Bronchial epithelial cell (primary cell): ENCODE data around the gene ARSJ. TPM values are rescaled to one million over a fixed set of nuclear protein-coding genes. Genes with fewer than 3 reads are reported as not detected.
"Not testable (repeated sequence)": the region's sequence is repeated elsewhere in the genome, so short reads cannot be mapped to it uniquely, and the experiment has no call there.

Experiments
- DNase-seq: peaks from one replicate; pipeline ENCODE4 v3.0.0-alpha.2; 2010; ENCODE audit warnings: low read depth
- FAIRE-seq: peaks from 2 replicates; lab custom pipeline; 2011; peaks lifted over from hg19 to GRCh38; lab: Jason Lieb, UNC
- H3K27me3 ChIP-seq: 2 replicates; pipeline ENCODE4 v1.5.1; 2011; ENCODE audit warnings: low read length; ENCODE audit not compliant: control insufficient read depth, insufficient read depth
- H3K36me3 ChIP-seq: 2 replicates; pipeline ENCODE4 v1.5.1; 2011; ENCODE audit warnings: low read length; ENCODE audit not compliant: control insufficient read depth, insufficient read depth
- H3K4me3 ChIP-seq: 2 replicates; pipeline ENCODE4 v1.5.1; 2011; ENCODE audit warnings: mild to moderate bottlenecking, low read depth, low read length, control low read depth
- CTCF ChIP-seq: IDR thresholded peaks from 2 replicates; pipeline ENCODE4 v1.5.1; 2011; ENCODE audit warnings: mild to moderate bottlenecking, moderate library complexity, low read length, control low read depth, inconsistent platforms; ENCODE audit not compliant: insufficient read depth, severe bottlenecking
- total RNA-seq: library from RNA; depleted of rRNA; stranded (reverse); fragments of >200 nt; gene quantifications from 2 replicates; pipeline ENCODE4 v1.2.1, GENCODE V29; 2014

The ARSJ gene
- total RNA-seq, 1 donor from 2014 or later = 29.0 TPM

DNA sequence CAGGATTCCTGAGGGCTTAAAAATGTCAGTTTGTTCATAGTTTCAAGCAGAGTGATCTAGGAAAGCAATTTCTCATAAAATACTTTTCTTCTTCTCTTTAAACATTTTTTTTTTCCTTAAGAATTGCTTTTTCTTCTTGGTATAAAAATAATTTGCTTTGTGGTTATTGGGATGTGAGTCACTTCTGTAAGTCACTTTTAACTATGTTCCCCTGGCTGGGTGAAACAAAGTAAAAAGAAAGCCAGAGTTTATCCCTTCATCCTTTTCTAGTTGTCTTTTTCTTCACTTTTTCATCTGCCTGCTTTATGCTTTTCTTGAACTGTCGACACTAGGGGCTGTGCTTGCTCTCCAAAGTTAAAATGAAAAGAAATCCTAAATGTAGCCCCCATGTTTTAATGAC is 33.5 kb downstream of the ARSJ start:
- DNase-seq (no peak), FAIRE-seq (no peak)
- H3K27me3 ChIP-seq = no peaks in the 10 kb centered on the region
- no peak overlapping the region for H3K4me3 ChIP-seq
- TF ChIP-seq CTCF = no peak
- H3K36me3 ChIP-seq = no peaks in the 10 kb centered on the region

GRCh38 chr4:113943863-113944262 is 35.6 kb downstream of the ARSJ start:
- no peaks in the 10 kb centered on the region for H3K27me3 ChIP-seq
- H3K4me3 ChIP-seq = no peak overlapping the region
- DNase-seq = no peak
- no peak for TF ChIP-seq CTCF
- no peak for FAIRE-seq
- H3K36me3 ChIP-seq = peaks cover 1% of the 10 kb centered on the region

DNA sequence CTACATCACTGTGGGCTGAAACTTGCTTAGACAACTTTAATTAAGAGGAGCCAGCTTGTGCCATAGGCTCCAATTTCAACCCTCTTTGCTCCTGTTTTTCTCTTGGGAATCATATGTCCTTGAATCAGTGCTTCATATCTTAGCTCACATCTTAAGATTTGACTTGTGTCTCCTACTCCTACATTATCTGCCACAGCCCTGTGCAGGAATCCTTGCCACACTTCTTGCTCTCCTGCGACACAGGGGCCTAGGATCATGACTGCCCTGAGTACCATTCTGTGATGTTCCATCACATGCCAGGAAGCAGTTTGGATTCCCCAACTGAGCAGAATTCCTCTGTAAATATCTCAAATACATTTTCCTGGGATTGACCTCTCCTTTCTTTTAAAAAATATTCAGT is 36.4 kb downstream of the ARSJ start:
- FAIRE-seq = no peak
- DNase-seq = no peak
- no peaks in the 10 kb centered on the region for H3K27me3 ChIP-seq
- TF ChIP-seq CTCF = no peak
- H3K36me3 ChIP-seq = peaks cover 1% of the 10 kb centered on the region
- H3K4me3 ChIP-seq = no peak overlapping the region

DNA sequence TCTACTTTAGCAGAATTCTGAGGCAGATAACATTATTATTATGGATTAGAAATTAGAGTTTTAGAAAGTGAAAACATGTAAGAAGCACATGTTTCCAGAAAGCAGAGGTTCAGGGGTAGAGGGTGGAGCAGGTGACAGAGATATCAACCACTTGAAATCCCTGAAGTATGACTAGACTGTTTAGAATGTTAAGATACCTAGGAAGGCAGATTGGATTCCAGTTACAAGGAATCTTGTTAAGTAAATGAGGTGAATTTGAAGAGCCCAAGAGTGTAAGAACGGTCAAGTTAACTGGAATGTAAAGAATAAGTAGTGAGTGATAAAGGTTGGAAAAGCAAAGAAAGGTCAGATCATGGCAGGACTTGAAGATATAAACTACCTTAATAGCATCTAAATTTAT is 37.6 kb downstream of the ARSJ start:
- Histone ChIP-seq H3K4me3 (no peak overlapping the region), H3K36me3 (peaks cover 1% of the 10 kb centered on the region), H3K27me3 (no peaks in the 10 kb centered on the region)
- FAIRE-seq = no peak
- TF ChIP-seq CTCF = no peak
- peak; percentile 32 for DNase-seq

DNA sequence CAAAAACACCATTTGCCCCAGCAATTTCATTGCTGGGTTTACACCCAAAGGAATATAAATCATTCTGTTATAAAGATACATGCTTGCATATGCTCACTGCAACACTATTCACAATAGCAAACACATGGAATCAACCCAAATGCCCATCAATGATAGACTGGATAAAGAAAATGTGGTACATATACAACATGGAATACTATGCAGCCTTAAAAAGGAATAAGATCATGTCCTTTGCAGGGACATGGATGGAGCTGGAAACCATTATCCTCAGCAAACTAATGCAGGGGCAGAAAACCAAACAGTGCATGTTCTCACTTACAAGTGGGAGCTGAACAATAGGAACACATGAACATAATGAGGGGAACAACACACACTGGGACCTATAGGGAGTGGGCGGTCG is 39.3 kb downstream of the ARSJ start:
- not testable (repeated sequence) for FAIRE-seq, H3K36me3 ChIP-seq, DNase-seq, H3K27me3 ChIP-seq, H3K4me3 ChIP-seq

DNA sequence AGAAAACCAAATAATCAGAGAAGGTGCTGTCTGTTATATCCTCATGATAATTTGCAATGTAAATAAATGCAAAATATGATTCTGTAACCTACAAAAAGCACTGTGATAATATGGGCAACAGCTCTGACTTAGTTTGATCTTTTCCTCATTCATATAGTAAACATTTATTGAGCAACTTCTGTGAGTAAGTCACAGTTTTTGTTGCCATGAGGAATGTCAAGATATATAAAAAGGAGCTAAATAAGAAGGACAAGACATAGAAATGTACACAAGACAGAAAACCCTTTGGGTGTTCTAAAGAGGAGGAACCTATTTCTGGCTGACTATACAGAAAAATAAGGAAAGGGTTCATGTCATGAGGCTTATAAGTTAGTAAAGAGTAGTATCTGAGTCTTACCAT is 44.3 kb downstream of the ARSJ start:
- H3K27me3 ChIP-seq = no peaks in the 10 kb centered on the region
- peaks cover under 1% of the 10 kb centered on the region for H3K36me3 ChIP-seq
- DNase-seq (peak; percentile 65), FAIRE-seq (no peak)
- H3K4me3 ChIP-seq = no peak overlapping the region
- TF ChIP-seq CTCF = no peak

DNA sequence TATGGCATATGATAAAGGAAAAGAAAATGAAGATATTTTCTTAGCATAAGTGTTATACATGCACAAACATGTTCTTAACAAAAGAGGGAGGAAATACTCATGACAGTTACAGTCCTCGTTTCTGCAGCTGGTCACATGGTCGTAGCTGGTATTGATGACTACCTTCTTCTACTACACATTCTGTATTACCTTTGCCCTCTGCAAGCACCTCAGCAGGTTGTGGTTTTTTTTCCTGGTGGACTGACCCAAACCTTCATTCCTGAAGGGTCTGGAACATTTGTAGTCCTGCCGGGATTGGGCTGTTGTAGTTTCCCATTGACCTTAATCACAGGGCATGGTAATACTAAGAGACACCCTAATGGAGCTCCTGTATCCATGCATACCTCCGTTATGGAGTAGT is 54.7 kb downstream of the ARSJ start:
- not testable (repeated sequence) for FAIRE-seq, H3K4me3 ChIP-seq, H3K36me3 ChIP-seq, H3K27me3 ChIP-seq
- peak; percentile 49 for DNase-seq
